Endometrium (tissue), 2 donors: Measurements from ENCODE around the gene HSCB.
"Not testable (repeated sequence)": the region's sequence is repeated elsewhere in the genome, so short reads cannot be mapped to it uniquely, and the experiment has no call there.

Source experiments
- FAIRE-seq: peaks from 2 replicates; lab custom pipeline; 2012; peaks lifted over from hg19 to GRCh38; lab: Jason Lieb, UNC
- donor health status: control.
- donor health status: control.

The HSCB gene

GRCh38 chr22:28791841-28792490, 50.1 kb downstream of the HSCB start:
- no peak for FAIRE-seq

- no peak for FAIRE-seq
Measured at GRCh38 chr22:28792491-28793383, 50.9 kb downstream of the HSCB start.

- no peak for FAIRE-seq
Measured at GRCh38 chr22:28793976-28794584, 52.2 kb downstream of the HSCB start.

- no peak for FAIRE-seq
Measured at GRCh38 chr22:28795071-28795693, 53.3 kb downstream of the HSCB start.

GRCh38 chr22:28795932-28796856, 54.4 kb downstream of the HSCB start:
- FAIRE-seq, result no peak

- no peak for FAIRE-seq
Measured at GRCh38 chr22:28798810-28799605, 57.2 kb downstream of the HSCB start.

GRCh38 chr22:28799606-28800307, 57.9 kb downstream of the HSCB start:
- FAIRE-seq, result no peak

- FAIRE-seq, result no peak
Measured at GRCh38 chr22:28800308-28801041, 58.6 kb downstream of the HSCB start, which contains the start of gene XBP1. XBP1 (minus strand) TSS chr22:28800569.

- no peak for FAIRE-seq
Measured at GRCh38 chr22:28801845-28802594, 60.2 kb downstream of the HSCB start.

- no peak for FAIRE-seq
Measured at GRCh38 chr22:28802595-28803123, 60.8 kb downstream of the HSCB start.

- not testable (repeated sequence) for FAIRE-seq
Measured at GRCh38 chr22:28805426-28805825, 63.6 kb downstream of the HSCB start.
